Naive thymus-derived CD4-positive, alpha-beta T cell (primary cell): Measurements from ENCODE around the gene TMOD1. TPM values are rescaled to one million over a fixed set of nuclear protein-coding genes. Genes with fewer than 3 reads are reported as not detected.

Experiments
- ATAC-seq: fragments of 150-1000 bp; cut with Tn5 transposase; 2 replicates; pipeline ENCODE4 v1.10.0; 2021; ENCODE audit warnings: mild to moderate bottlenecking, moderate library complexity
- CTCF ChIA-PET: fragments of 350-600 bp; sonication (Branson Sonifier 250); formaldehyde crosslinking; loops from one replicate; lab custom pipeline; 2021; ENCODE audit warnings: antibody characterized with exemption; lab: Charles Lee
- POLR2A ChIA-PET: fragments of 350-600 bp; sonication (Branson Sonifier 250); formaldehyde crosslinking; loops from one replicate; lab custom pipeline; 2021; ENCODE audit warnings: antibody characterized with exemption, inconsistent platforms; lab: Charles Lee
- DNase-seq, 9 donors: peaks; one replicate each; pipeline versions ENCODE4 v3.0.0 to v3.0.0-alpha.2; 2020 to 2022; ENCODE audit warnings: mixed read lengths in 1 of 9
- H3K27ac ChIP-seq: one replicate; pipeline ENCODE4 v1.7.0; 2013; ENCODE audit warnings: mild to moderate bottlenecking, low read depth, low read length, moderate library complexity
- H3K27me3 ChIP-seq, 2 donors: one replicate each; pipeline ENCODE4 v1.7.0; 2013; ENCODE audit warnings: low read length in 2 of 2, mild to moderate bottlenecking in 2 of 2, moderate library complexity in 2 of 2; ENCODE audit not compliant: control insufficient read depth in 2 of 2, insufficient read depth in 2 of 2
- H3K36me3 ChIP-seq, 3 experiments: 1 replicate in 2 of 3; 2 replicates in 1 of 3; pipeline ENCODE4 v1.7.0; 2013; ENCODE audit warnings: low read length in 3 of 3, mild to moderate bottlenecking in 3 of 3, moderate library complexity in 1 of 3; ENCODE audit not compliant: insufficient read depth in 3 of 3, control insufficient read depth in 2 of 3
- H3K4me1 ChIP-seq, 2 donors: one replicate each; pipeline ENCODE4 v1.7.0; 2013; ENCODE audit warnings: low read length in 2 of 2, mild to moderate bottlenecking in 2 of 2, moderate library complexity in 1 of 2; ENCODE audit not compliant: control insufficient read depth in 2 of 2, insufficient read depth in 2 of 2
- H3K4me3 ChIP-seq: 2 replicates; pipeline ENCODE4 v1.7.0; 2013; ENCODE audit warnings: mild to moderate bottlenecking, low read length
- H3K9me3 ChIP-seq, 3 experiments: 1 replicate in 2 of 3; 2 replicates in 1 of 3; pipeline ENCODE4 v1.7.0; 2013; ENCODE audit warnings: low read length in 3 of 3; ENCODE audit not compliant: control insufficient read depth in 2 of 3
- H3K27ac Mint-ChIP-seq, 9 donors: one replicate each; pipeline ENCODE4 v1.8.0; 2020 to 2022; ENCODE audit warnings: mixed read lengths in 9 of 9, mild to moderate bottlenecking in 8 of 9, moderate library complexity in 5 of 9, inconsistent platforms in 2 of 9
- H3K27me3 Mint-ChIP-seq, 5 donors: one replicate each; pipeline ENCODE4 v1.8.0; 2021 to 2022; ENCODE audit warnings: mixed read lengths in 5 of 5, mild to moderate bottlenecking in 1 of 5
- H3K36me3 Mint-ChIP-seq, 5 donors: one replicate each; pipeline ENCODE4 v1.8.0; 2020 to 2022; ENCODE audit warnings: mixed read lengths in 5 of 5, mild to moderate bottlenecking in 3 of 5, inconsistent platforms in 1 of 5
- H3K4me1 Mint-ChIP-seq, 7 donors: one replicate each; pipeline ENCODE4 v1.8.0; 2020 to 2022; ENCODE audit warnings: mixed read lengths in 7 of 7, mild to moderate bottlenecking in 3 of 7, inconsistent platforms in 1 of 7
- H3K4me3 Mint-ChIP-seq, 10 donors: one replicate each; pipeline ENCODE4 v1.8.0; 2020 to 2022; ENCODE audit warnings: mild to moderate bottlenecking in 10 of 10, mixed read lengths in 10 of 10, moderate library complexity in 6 of 10, inconsistent platforms in 2 of 10
- H3K9me3 Mint-ChIP-seq, 11 donors: one replicate each; pipeline ENCODE4 v1.8.0; 2020 to 2022; ENCODE audit warnings: mixed read lengths in 11 of 11, mild to moderate bottlenecking in 4 of 11, inconsistent platforms in 1 of 11, moderate library complexity in 1 of 11
- intact Hi-C, 2 donors: fragments of 100-400 bp; cut with micrococcal nuclease; formaldehyde crosslinking; loops; one replicate each; pipeline ENCODE4 v1.15.1; 2023
- polyA plus RNA-seq, 2 donors: library from polyadenylated mRNA; unstranded; fragments of 300-500 nt; fragmentation: Illumina TruSeq; gene quantifications; one replicate each; pipeline ENCODE4 v1.2.3, GENCODE V29; 2021
- total RNA-seq, 6 experiments: library from RNA in 5 of 6; stranded (reverse) in 5 of 6; gene quantifications; 1 replicate in 5 of 6; 2 replicates in 1 of 6; pipeline ENCODE4 v1.2.3 and lab custom pipeline; 2021 to 2026

TMOD1 gene
- total and polyA plus RNA-seq, 7 experiments from 2014 or later, result 0.68 to 1.7 (median 1.1) TPM

GRCh38 chr9:97628668-97629067, 127.2 kb downstream of the TMOD1 start:
- Mint-ChIP-seq H3K4me3 (no peak overlapping the region), H3K27ac (peak overlapping the region in 1 of 9 donors; percentile 45)

GRCh38 chr9:97629156-97629555, 127.7 kb downstream of the TMOD1 start:
- ATAC-seq (no peak), DNase-seq (no peak)
- ChIA-PET CTCF (interaction anchor here (0.5 kb wide), 1 partner anchor 230 kb away, joined by 3 read pairs; no protein-coding TSS in a partner anchor), POLR2A (no interaction called here)
- intact Hi-C loops, result no loop called here
- Mint-ChIP-seq H3K36me3 (peaks cover 0 to 12% (median 7%) of the 10 kb centered on the region in 5 donors), H3K4me1 (peaks cover 16 to 56% (median 41%) of the 10 kb centered on the region in 7 donors), H3K27ac (peak overlapping the region in 2 of 9 donors; percentile 45 to 55), H3K27me3 (no peaks in the 10 kb centered on the region), H3K9me3 (peaks cover 0 to 2% (median 0%) of the 10 kb centered on the region in 11 donors), H3K4me3 (no peak overlapping the region)
- Histone ChIP-seq H3K27me3 (no peaks in the 10 kb centered on the region), H3K36me3 (peaks cover 3 to 24% (median 9%) of the 10 kb centered on the region in 3 experiments), H3K9me3 (no peaks in the 10 kb centered on the region), H3K27ac (no peak overlapping the region), H3K4me1 (peaks cover 9 to 12% of the 10 kb centered on the region in 2 donors), H3K4me3 (no peak overlapping the region)

More at GRCh38 chr9:97628668-97629067, 127.2 kb downstream of the TMOD1 start:
- ChIA-PET CTCF (interaction anchor here (0.5 kb wide), 1 partner anchor 230 kb away, joined by 3 read pairs; no protein-coding TSS in a partner anchor), POLR2A (no interaction called here)
- H3K27ac ChIP-seq, result no peak overlapping the region
- no peaks in the 10 kb centered on the region for H3K9me3 ChIP-seq
- peaks cover 9 to 12% of the 10 kb centered on the region in 2 donors for H3K4me1 ChIP-seq
- Mint-ChIP-seq H3K9me3 (peaks cover 0 to 2% (median 0%) of the 10 kb centered on the region in 11 donors), H3K36me3 (peaks cover 0 to 16% (median 10%) of the 10 kb centered on the region in 5 donors), H3K27me3 (no peaks in the 10 kb centered on the region), H3K4me1 (peaks cover 16 to 56% (median 38%) of the 10 kb centered on the region in 7 donors)
- ATAC-seq (no peak), DNase-seq (no peak)
- peaks cover 3 to 25% (median 9%) of the 10 kb centered on the region in 3 experiments for H3K36me3 ChIP-seq
- H3K4me3 ChIP-seq, result no peak overlapping the region
- intact Hi-C loops, result no loop called here
- H3K27me3 ChIP-seq, result no peaks in the 10 kb centered on the region

- Mint-ChIP-seq H3K9me3 (peaks cover 0 to 2% (median 0%) of the 10 kb centered on the region in 11 donors), H3K27ac (no peak overlapping the region), H3K36me3 (peaks cover 0 to 5% (median 4%) of the 10 kb centered on the region in 5 donors), H3K4me3 (no peak overlapping the region), H3K27me3 (no peaks in the 10 kb centered on the region), H3K4me1 (peaks cover 25 to 70% (median 54%) of the 10 kb centered on the region in 7 donors)
- POLR2A ChIA-PET, result no interaction called here
- H3K27ac ChIP-seq, result no peak overlapping the region
- CTCF ChIA-PET, result no interaction called here
- intact Hi-C loops, result loop anchor here (5.0 kb wide), 5 partner anchors 172 to 1167 kb away; partner anchors contain the start of genes ZNF510 (in 2 of the 2) and ANKS6 (in 1 of the 2)
- peaks cover 3 to 11% (median 4%) of the 10 kb centered on the region in 3 experiments for H3K36me3 ChIP-seq
- H3K4me3 ChIP-seq, result no peak overlapping the region
- H3K4me1 ChIP-seq, result peaks cover 19 to 23% of the 10 kb centered on the region in 2 donors
- no peak for DNase-seq
- H3K27me3 ChIP-seq, result no peaks in the 10 kb centered on the region
- H3K9me3 ChIP-seq, result no peaks in the 10 kb centered on the region
- no peak for ATAC-seq
Observed at GRCh38 chr9:97630591-97630990, 129.1 kb downstream of the TMOD1 start.

GRCh38 chr9:97632248-97632984, 130.9 kb downstream of the TMOD1 start:
- H3K27ac Mint-ChIP-seq, result peak overlapping the region; percentile 98 to 100 (median 99)
- intact Hi-C loops, result loop anchor here (2.0 to 5.0 kb wide), 11 partner anchors 18 to 1214 kb away; partner anchors contain the start of genes ZNF510 (in 2 of the 2), ANKS6 (in 1 of the 2), ANP32B (in 1 of the 2) and NANS (in 1 of the 2)

GRCh38 chr9:97632985-97633858, 131.8 kb downstream of the TMOD1 start, which contains the start of the genes NCBP1 and TSTD2:
NCBP1 (plus strand) TSS chr9:97633821; CDS start chr9:97633882, 61 bp downstream.
TSTD2 (minus strand) TSS chr9:97633368; CDS start chr9:97627562, 5,806 bp downstream.
- POLR2A ChIA-PET, result interaction anchor here (0.5 to 2.7 kb wide), 21 partner anchors 13 to 1116 kb away, joined by 3 to 19 read pairs (median 4); partner anchors contain the start of genes NANS, TBC1D2, TDRD7 and TRMO
- Mint-ChIP-seq H3K36me3 (peaks cover 0 to 8% (median 0%) of the 10 kb centered on the region in 5 donors), H3K4me3 (peak within 1 kb of the TSS; percentile 86 to 100 (median 96)), H3K27me3 (no peaks in the 10 kb centered on the region), H3K27ac (peak within 1 kb of the TSS; percentile 98 to 100 (median 99)), H3K4me1 (peaks cover 41 to 82% (median 65%) of the 10 kb centered on the region in 7 donors), H3K9me3 (peaks cover 0 to 4% (median 0%) of the 10 kb centered on the region in 11 donors)
- Histone ChIP-seq H3K36me3 (peaks cover 0 to 6% (median 0%) of the 10 kb centered on the region in 3 experiments), H3K9me3 (no peaks in the 10 kb centered on the region), H3K4me1 (peaks cover 37 to 43% of the 10 kb centered on the region in 2 donors), H3K27ac (peak within 1 kb of the TSS; percentile 88), H3K4me3 (peak within 1 kb of the TSS; percentile 78), H3K27me3 (no peaks in the 10 kb centered on the region)
- intact Hi-C loops, result loop anchor here (1.0 to 5.0 kb wide), 22 partner anchors 18 to 1214 kb away; partner anchors contain the start of genes TRMO (in 2 of the 2), XPA (in 2 of the 2), ZNF510 (in 2 of the 2) and ZNF782 (in 2 of the 2)
- ATAC-seq, result peak; percentile 91
- peak; percentile 89 to 97 (median 96) for DNase-seq
- CTCF ChIA-PET, result interaction anchor here (1.2 to 2.5 kb wide), 4 partner anchors 18 to 288 kb away, joined by 3 to 13 read pairs (median 7); no protein-coding TSS in a partner anchor

More at GRCh38 chr9:97632248-97632984, 130.9 kb downstream of the TMOD1 start:
- ChIA-PET POLR2A (interaction anchor here (0.6 to 2.7 kb wide), 15 partner anchors 14 to 778 kb away, joined by 3 to 19 read pairs (median 5); partner anchors contain the start of genes NANS, TBC1D2, TDRD7 and TRMO), CTCF (interaction anchor here (1.2 to 2.5 kb wide), 4 partner anchors 17 to 289 kb away, joined by 3 to 13 read pairs (median 7); no protein-coding TSS in a partner anchor)
- H3K27me3 Mint-ChIP-seq, result no peaks in the 10 kb centered on the region
- Histone ChIP-seq H3K4me1 (peaks cover 31 to 38% of the 10 kb centered on the region in 2 donors), H3K4me3 (peak overlapping the region; percentile 78), H3K27me3 (no peaks in the 10 kb centered on the region), H3K27ac (peak overlapping the region; percentile 88), H3K9me3 (no peaks in the 10 kb centered on the region), H3K36me3 (peaks cover 0 to 6% (median 0%) of the 10 kb centered on the region in 3 experiments)
- peak in 4 of 9 donors; percentile 1 to 32 (median 14) for DNase-seq
- peaks cover 0 to 8% (median 0%) of the 10 kb centered on the region in 5 donors for H3K36me3 Mint-ChIP-seq
- H3K9me3 Mint-ChIP-seq, result peaks cover 0 to 4% (median 0%) of the 10 kb centered on the region in 11 donors
- H3K4me1 Mint-ChIP-seq, result peaks cover 37 to 82% (median 65%) of the 10 kb centered on the region in 7 donors
- no peak for ATAC-seq
- peak overlapping the region; percentile 86 to 100 (median 96) for H3K4me3 Mint-ChIP-seq
